Sigmoid colon (tissue), 7 donors: ENCODE results near the gene PPIP5K2. TPM values are rescaled to one million over a fixed set of nuclear protein-coding genes. Genes with fewer than 3 reads are reported as not detected.

Source experiments
- DNase-seq: peaks from one replicate; pipeline ENCODE4 v3.0.0-alpha.2; 2019
- H3K27ac ChIP-seq, 4 donors: fragments of 200-600 bp; sonication (generic); one replicate each; pipeline ENCODE4 v1.5.1; 2016 to 2019; ENCODE audit warnings: mild to moderate bottlenecking in 1 of 4
- H3K27me3 ChIP-seq, 3 donors: fragments of 200-600 bp; sonication (generic); one replicate each; pipeline ENCODE4 v1.5.1; 2019; ENCODE audit warnings: mild to moderate bottlenecking in 1 of 3
- H3K36me3 ChIP-seq, 4 donors: fragments of 200-600 bp; sonication (generic); one replicate each; pipeline ENCODE4 v1.5.1; 2016 to 2019
- H3K4me1 ChIP-seq, 4 donors: fragments of 200-600 bp; sonication (generic); one replicate each; pipeline ENCODE4 v1.5.1; 2017 to 2019
- H3K4me3 ChIP-seq, 4 donors: fragments of 200-600 bp; sonication (generic); one replicate each; pipeline ENCODE4 v1.5.1; 2017 to 2019; ENCODE audit warnings: mild to moderate bottlenecking in 2 of 4, moderate library complexity in 1 of 4
- H3K9me3 ChIP-seq, 4 donors: fragments of 200-600 bp in 3 of 4; sonication (generic) in 3 of 4; one replicate each; pipeline versions ENCODE4 v1.5.1 to v1.6.1; 2013 to 2019
- EP300 ChIP-seq, 4 donors: sonication (generic); formaldehyde crosslinking; IDR thresholded peaks; one replicate each; pipeline ENCODE4 v1.6.1; 2017; ENCODE audit warnings: antibody characterized with exemption in 4 of 4
- POLR2A ChIP-seq, 2 donors: fragments of 450-650 bp; IDR thresholded peaks; one replicate each; pipeline ENCODE4 v1.6.1; 2016; ENCODE audit warnings: antibody characterized with exemption in 2 of 2, mild to moderate bottlenecking in 2 of 2, moderate library complexity in 2 of 2
- POLR2AphosphoS5 ChIP-seq, 4 donors: sonication (generic); formaldehyde crosslinking; IDR thresholded peaks; one replicate each; pipeline ENCODE4 v1.6.1; 2017; ENCODE audit warnings: antibody characterized with exemption in 4 of 4
- WGBS, 2 donors: extraction: QIAGEN DNeasy Blood & Tissue Kit; methylation state at CpG; one replicate each; pipeline ENCODE4 v1.1.7; 2013; 5-methylcytosine and 5-hydroxymethylcytosine counted together
- intact Hi-C: fragments of 100-400 bp; cut with DNase I; formaldehyde crosslinking; loops from one replicate; pipeline ENCODE4 v1.15.1; 2023
- polyA plus RNA-seq, 3 donors: library from polyadenylated mRNA; stranded (reverse); fragments of 200-250 nt; gene quantifications; one replicate each; pipeline ENCODE4 v1.2.3, GENCODE V29; 2013
- total RNA-seq, 4 donors: library from RNA; depleted of rRNA; stranded (reverse); fragments of >200 nt; gene quantifications; one replicate each; pipeline ENCODE4 v1.1.0, GENCODE V29; 2016
- TF ChIP-seq, protein P1 (sequence below), 4 experiments: fragments of 450-650 bp in 3 of 4; fragments of 200-600 bp in 1 of 4; IDR thresholded peaks; one replicate each; pipeline ENCODE4 v1.5.1; 2016 to 2019; ENCODE audit warnings: antibody characterized with exemption in 4 of 4, mild to moderate bottlenecking in 3 of 4, moderate library complexity in 2 of 4
- donor health status: healthy with polysubstance abuse.
- donor health status: Bipolar disorder and iron deficiency.
- donor health status: healthy.

The PPIP5K2 gene
- total and polyA plus RNA-seq, 7 donors, result 20.4 to 34.1 (median 22.8) TPM

DNA sequence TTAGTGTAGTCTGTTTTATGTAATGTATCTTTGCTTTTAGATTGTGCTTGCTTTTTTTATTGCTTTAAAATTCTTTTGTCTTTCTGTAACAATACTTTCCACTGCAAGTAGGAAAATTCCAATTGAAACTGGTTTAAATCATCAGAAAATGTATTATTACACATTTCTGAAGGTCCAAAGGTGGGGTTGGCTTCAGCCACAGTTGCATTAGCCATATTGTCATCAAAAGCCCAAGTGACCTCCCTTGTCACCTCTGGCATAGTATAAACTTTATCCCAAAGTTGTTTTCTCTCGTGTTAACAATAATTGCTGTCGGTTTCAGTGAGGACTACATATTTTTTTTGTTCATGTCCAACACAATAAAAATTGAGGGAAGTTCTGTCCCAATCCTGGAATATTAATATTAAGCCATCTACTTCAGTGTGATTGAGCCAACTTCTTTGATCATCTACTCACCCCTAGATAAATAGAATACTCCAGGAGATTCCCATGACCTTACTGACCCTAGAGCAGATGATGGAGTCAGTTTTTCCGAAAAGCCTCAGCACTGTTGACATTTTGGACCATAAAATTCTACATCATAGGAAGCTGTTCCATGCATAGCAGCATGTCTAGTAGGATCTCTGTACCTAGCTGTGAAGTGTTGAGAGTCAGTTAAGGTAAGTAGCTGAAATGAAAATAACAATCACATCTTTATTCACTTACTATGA lies 86.0 kb downstream of the PPIP5K2 start:
- intact Hi-C loops, result no loop called here
- TF ChIP-seq POLR2AphosphoS5 (IDR thresholded peaks at IDR 0.05) (no peak), EP300 (IDR thresholded peaks at IDR 0.05) (no peak), POLR2A (IDR thresholded peaks at IDR 0.05) (no peak)
- TF ChIP-seq, protein P1, sequence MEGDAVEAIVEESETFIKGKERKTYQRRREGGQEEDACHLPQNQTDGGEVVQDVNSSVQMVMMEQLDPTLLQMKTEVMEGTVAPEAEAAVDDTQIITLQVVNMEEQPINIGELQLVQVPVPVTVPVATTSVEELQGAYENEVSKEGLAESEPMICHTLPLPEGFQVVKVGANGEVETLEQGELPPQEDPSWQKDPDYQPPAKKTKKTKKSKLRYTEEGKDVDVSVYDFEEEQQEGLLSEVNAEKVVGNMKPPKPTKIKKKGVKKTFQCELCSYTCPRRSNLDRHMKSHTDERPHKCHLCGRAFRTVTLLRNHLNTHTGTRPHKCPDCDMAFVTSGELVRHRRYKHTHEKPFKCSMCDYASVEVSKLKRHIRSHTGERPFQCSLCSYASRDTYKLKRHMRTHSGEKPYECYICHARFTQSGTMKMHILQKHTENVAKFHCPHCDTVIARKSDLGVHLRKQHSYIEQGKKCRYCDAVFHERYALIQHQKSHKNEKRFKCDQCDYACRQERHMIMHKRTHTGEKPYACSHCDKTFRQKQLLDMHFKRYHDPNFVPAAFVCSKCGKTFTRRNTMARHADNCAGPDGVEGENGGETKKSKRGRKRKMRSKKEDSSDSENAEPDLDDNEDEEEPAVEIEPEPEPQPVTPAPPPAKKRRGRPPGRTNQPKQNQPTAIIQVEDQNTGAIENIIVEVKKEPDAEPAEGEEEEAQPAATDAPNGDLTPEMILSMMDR (IDR thresholded peaks at IDR 0.05), result no peak

GRCh38 chr5:103207011-103207410 lies 86.9 kb downstream of the PPIP5K2 start:
- DNase-seq, result no peak
- H3K27ac ChIP-seq, result no peak overlapping the region
- WGBS, 2 donors, result 97% methylated on average over 1 of the region's 1 CpG
- peaks cover 0 to 34% (median 0%) of the 10 kb centered on the region in 4 donors for H3K36me3 ChIP-seq
- intact Hi-C loops, result no loop called here
- H3K4me3 ChIP-seq, result no peak overlapping the region
- no peaks in the 10 kb centered on the region for H3K9me3 ChIP-seq
- no peaks in the 10 kb centered on the region for H3K4me1 ChIP-seq
- TF ChIP-seq, protein P1 (IDR thresholded peaks at IDR 0.05), result no peak
- no peak for TF ChIP-seq EP300 (IDR thresholded peaks at IDR 0.05)
- TF ChIP-seq POLR2AphosphoS5 (IDR thresholded peaks at IDR 0.05), result no peak
- TF ChIP-seq POLR2A (IDR thresholded peaks at IDR 0.05), result no peak
- H3K27me3 ChIP-seq, result no peaks in the 10 kb centered on the region

More for the DNA sequence above, 86.0 kb downstream of the PPIP5K2 start:
- H3K27me3 ChIP-seq, result no peaks in the 10 kb centered on the region
- no peaks in the 10 kb centered on the region for H3K9me3 ChIP-seq
- no peaks in the 10 kb centered on the region for H3K4me1 ChIP-seq
- 78 to 86% methylated on average over 3 of the region's 3 CpGs for WGBS, 2 donors
- H3K27ac ChIP-seq, result no peak overlapping the region
- peaks cover 0 to 41% (median 0%) of the 10 kb centered on the region in 4 donors for H3K36me3 ChIP-seq
- H3K4me3 ChIP-seq, result no peak overlapping the region
- no peak for DNase-seq

- Histone ChIP-seq H3K4me3 (no peak overlapping the region), H3K27me3 (no peaks in the 10 kb centered on the region), H3K36me3 (peaks cover 0 to 27% (median 0%) of the 10 kb centered on the region in 4 donors), H3K4me1 (no peaks in the 10 kb centered on the region), H3K9me3 (no peaks in the 10 kb centered on the region), H3K27ac (no peak overlapping the region)
- TF ChIP-seq EP300 (IDR thresholded peaks at IDR 0.05) (no peak), POLR2A (IDR thresholded peaks at IDR 0.05) (no peak), POLR2AphosphoS5 (IDR thresholded peaks at IDR 0.05) (no peak)
- TF ChIP-seq, protein P1 (IDR thresholded peaks at IDR 0.05), result no peak
- DNase-seq, result no peak
- intact Hi-C loops, result no loop called here
These were observed 87.6 kb downstream of the PPIP5K2 start for GRCh38 chr5:103207653-103208052.

- no peaks in the 10 kb centered on the region for H3K27me3 ChIP-seq
- H3K36me3 ChIP-seq, result peaks cover 0 to 21% (median 0%) of the 10 kb centered on the region in 4 donors
- no peaks in the 10 kb centered on the region for H3K9me3 ChIP-seq
- no peaks in the 10 kb centered on the region for H3K4me1 ChIP-seq
- no peak for DNase-seq
- no peak overlapping the region for H3K27ac ChIP-seq
- no peak for TF ChIP-seq POLR2A (IDR thresholded peaks at IDR 0.05)
- no peak for TF ChIP-seq POLR2AphosphoS5 (IDR thresholded peaks at IDR 0.05)
- TF ChIP-seq, protein P1 (IDR thresholded peaks at IDR 0.05), result no peak
- no peak for TF ChIP-seq EP300 (IDR thresholded peaks at IDR 0.05)
- intact Hi-C loops, result no loop called here
- 66 to 69% methylated on average over 2 of the region's 2 CpGs for WGBS, 2 donors
- no peak overlapping the region for H3K4me3 ChIP-seq
These were observed 88.4 kb downstream of the PPIP5K2 start for GRCh38 chr5:103208460-103208859.

- H3K4me1 ChIP-seq, result no peaks in the 10 kb centered on the region
- no peaks in the 10 kb centered on the region for H3K27me3 ChIP-seq
- no peaks in the 10 kb centered on the region for H3K9me3 ChIP-seq
- intact Hi-C loops, result no loop called here
- no peak for DNase-seq
- H3K4me3 ChIP-seq, result no peak overlapping the region
- H3K27ac ChIP-seq, result no peak overlapping the region
- TF ChIP-seq POLR2AphosphoS5 (IDR thresholded peaks at IDR 0.05) (no peak), EP300 (IDR thresholded peaks at IDR 0.05) (no peak), POLR2A (IDR thresholded peaks at IDR 0.05) (no peak)
- TF ChIP-seq, protein P1 (IDR thresholded peaks at IDR 0.05), result no peak
- peaks cover 0 to 21% (median 0%) of the 10 kb centered on the region in 4 donors for H3K36me3 ChIP-seq
These were observed 89.0 kb downstream of the PPIP5K2 start for GRCh38 chr5:103209065-103209464.
